GM12874 (cell line): ENCODE results near the gene AFAP1L1.

Experiments used
- TF ChIP-seq, protein P1 (sequence below): IDR thresholded peaks from 2 replicates; pipeline ENCODE4 v1.5.1; 2011; ENCODE audit warnings: low read depth, mild to moderate bottlenecking, control low read depth, low read length, moderate library complexity; ENCODE audit not compliant: insufficient read depth

AFAP1L1 gene

DNA sequence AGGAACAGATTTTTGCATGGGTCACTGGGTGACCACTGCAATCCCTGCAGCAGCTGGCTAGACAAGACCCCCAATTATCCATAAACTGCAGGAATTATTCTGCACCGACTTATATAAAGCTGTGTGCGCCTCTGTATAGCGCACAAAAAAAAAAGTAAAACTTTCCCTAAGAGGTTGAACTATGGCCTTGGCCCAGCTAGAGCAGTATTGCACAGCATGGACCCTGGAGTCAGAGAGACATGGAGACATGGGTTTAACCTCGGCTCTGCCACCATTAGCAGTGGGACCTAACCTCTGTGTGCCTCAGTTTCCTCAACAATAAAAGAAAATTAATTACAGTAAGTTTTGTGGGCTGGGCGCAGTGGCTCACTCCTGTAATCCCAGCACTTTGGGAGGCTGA, 56.5 kb downstream of the AFAP1L1 start:
- TF ChIP-seq, protein P1, sequence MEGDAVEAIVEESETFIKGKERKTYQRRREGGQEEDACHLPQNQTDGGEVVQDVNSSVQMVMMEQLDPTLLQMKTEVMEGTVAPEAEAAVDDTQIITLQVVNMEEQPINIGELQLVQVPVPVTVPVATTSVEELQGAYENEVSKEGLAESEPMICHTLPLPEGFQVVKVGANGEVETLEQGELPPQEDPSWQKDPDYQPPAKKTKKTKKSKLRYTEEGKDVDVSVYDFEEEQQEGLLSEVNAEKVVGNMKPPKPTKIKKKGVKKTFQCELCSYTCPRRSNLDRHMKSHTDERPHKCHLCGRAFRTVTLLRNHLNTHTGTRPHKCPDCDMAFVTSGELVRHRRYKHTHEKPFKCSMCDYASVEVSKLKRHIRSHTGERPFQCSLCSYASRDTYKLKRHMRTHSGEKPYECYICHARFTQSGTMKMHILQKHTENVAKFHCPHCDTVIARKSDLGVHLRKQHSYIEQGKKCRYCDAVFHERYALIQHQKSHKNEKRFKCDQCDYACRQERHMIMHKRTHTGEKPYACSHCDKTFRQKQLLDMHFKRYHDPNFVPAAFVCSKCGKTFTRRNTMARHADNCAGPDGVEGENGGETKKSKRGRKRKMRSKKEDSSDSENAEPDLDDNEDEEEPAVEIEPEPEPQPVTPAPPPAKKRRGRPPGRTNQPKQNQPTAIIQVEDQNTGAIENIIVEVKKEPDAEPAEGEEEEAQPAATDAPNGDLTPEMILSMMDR, result no peak

DNA sequence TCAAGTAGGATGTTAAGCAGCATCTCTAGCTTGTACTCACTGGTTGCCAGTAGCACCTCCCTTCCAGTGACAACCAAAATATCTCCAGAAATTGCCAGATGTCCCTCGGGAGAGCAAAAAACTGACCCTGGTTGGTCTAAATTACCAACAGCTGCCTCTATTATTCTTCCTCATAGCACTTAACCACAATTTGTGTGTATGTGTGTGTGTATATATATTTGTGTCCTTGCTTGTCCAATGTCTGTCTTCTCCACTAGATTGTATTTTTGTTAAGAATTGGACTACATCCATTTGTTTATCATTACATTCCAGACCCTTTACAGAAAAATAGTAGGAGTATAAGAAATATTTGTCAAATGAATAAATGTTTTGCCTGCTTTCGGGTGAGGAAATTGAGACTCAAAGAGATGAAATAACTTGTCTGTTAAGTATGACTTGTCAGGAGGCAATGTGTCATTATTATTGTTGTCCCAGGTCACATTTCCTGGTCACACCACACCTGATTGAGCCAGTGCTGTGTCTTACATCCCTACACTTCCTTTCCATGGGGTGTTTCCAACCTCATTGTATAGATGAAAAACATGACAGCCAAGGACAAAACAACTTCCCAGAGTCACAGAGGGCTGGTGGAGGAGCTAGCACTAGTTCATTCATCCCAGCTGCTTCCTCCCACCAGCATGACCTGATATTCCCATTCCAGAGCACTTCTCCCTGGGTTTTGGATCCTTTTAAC, 62.2 kb downstream of the AFAP1L1 start:
- TF ChIP-seq, protein P1, result no peak

DNA sequence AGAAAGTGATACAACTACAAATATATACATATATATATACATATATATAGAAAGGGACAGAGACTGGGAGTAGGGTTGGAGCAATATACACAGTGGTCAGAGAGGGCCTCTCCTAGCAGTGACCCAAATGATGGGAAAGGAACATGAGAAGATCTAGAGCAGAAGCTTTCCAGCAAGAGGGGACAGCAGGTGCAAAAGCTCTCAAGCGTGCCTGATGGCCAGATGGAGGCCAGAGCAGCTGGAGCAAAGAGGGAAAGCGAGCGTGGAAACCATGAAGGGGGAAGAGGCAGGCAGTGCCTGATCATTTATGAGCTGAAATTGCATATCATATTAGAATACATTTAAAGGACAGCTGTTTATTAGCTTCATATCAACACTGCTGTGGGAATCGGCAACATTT, 66.1 kb downstream of the AFAP1L1 start:
- TF ChIP-seq, protein P1, result no peak

DNA sequence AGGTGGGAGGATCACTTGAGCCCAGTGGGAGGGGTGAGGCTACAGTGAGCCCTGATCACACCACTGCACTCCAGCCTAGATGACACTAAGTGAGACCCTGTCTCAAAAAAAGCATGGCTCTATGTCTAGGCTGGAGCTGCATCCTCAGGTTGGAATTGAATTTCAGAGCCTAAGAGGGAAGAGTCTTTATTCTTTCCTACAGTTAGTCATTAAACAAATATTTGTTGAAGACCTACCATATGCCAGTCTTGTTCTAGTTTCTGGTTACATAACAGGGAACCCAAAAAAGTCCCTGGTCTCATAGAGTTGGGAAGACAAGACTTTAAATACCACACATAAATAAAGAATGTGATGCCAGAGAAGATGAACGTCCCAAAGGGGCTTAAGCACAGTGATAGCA, 66.7 kb downstream of the AFAP1L1 start:
- TF ChIP-seq, protein P1, result no peak

DNA sequence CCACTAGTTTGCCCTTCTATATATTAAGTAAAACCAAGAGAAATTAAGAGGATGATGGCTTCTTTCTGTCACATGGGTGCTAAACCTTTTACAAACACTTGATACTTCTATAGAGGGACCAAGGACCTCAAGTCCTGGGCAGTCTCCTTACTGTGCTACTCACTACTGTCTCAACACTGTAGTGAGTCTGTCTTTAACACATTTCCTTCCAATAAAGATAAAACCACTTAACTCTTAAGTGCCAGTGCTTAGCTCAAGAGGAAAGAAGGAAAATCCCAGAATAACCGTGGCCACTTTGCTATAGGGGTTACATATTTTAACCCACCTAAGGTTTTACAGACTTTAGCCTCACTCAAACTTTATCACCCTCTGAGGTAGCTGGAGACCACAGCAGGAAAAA, 69.3 kb downstream of the AFAP1L1 start:
- TF ChIP-seq, protein P1, result no peak

DNA sequence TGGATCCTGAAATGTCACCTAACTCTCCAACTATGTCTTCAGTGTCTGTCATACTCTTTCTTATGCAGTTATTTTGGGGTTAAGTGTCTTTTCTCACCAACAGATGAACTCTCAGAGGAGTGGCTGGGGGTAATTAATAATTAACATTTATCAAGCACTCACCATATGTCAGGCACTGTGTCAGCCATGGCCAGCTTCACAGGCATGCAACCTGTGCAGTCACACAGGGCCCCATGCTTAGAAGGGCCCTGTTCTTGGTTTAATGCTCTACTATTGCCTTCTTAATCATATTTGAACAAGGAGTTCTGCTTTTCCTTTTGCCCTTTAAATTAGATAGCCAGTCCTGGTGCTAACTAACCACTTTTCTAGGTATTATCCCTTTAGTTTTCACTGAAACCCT, 70.2 kb downstream of the AFAP1L1 start:
- TF ChIP-seq, protein P1, result no peak

DNA sequence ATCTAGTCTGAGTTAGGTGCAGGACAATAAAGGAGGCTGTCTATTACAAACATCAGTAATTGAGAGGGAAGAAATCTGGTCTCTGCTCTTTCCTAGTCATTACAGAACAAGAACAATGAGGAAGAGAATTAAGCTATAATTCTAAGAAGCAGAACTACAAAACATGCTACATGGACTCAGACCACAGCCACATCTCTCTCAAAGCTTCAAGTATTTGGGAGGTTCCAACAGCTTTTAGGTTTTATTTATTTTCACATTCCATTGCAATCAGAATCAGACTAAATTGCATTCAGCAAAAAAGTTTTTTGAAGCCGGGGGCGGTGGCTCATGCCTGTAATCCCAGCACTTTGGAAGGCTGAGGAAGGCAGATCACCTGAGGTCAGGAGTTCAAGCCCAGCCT, 72.5 kb downstream of the AFAP1L1 start:
- TF ChIP-seq, protein P1, result no peak
